ENCODE measurements around the gene TJP3. TPM values are rescaled to one million over a fixed set of nuclear protein-coding genes. Genes with fewer than 3 reads are reported as not detected.

Gene TJP3
- total RNA-seq, 1 donor from 2014 or later, result 2.0 TPM

GRCh38 chr19:3778899-3779723 lies 70.9 kb downstream of the TJP3 start:
- Histone ChIP-seq H3K9ac (ENCODE audit: low read length) (no peak overlapping the region), H4K20me1 (ENCODE audit: insufficient read depth, low read length) (no peaks in the 10 kb centered on the region), H2AFZ (ENCODE audit: low read depth, low read length) (no peak overlapping the region), H3K9me3 (ENCODE audit: insufficient read depth, low read depth, low read length) (peaks cover 22% of the 10 kb centered on the region), H3K27me3 (ENCODE audit: insufficient read depth, low read length) (no peaks in the 10 kb centered on the region), H3K4me1 (ENCODE audit: insufficient read depth, low read length) (no peaks in the 10 kb centered on the region), H3K4me2 (ENCODE audit: low read length) (no peak overlapping the region), H3K79me2 (ENCODE audit: insufficient read depth, low read length) (no peaks in the 10 kb centered on the region), H3K27ac (ENCODE audit: low read depth, low read length) (no peak overlapping the region), H3K4me3 (ENCODE audit: insufficient read depth, low read depth, low read length) (no peak overlapping the region), H3K36me3 (ENCODE audit: insufficient read depth, low read length) (no peaks in the 10 kb centered on the region)
- DNase-seq (ENCODE audit: low read depth) (no peak), FAIRE-seq (no peak)
- H3K9me3 Mint-ChIP-seq (ENCODE audit: unreplicated experiment), result peaks cover 21% of the 10 kb centered on the region
- H3K27me3 Mint-ChIP-seq (ENCODE audit: low read depth, unreplicated experiment), result peaks cover 3% of the 10 kb centered on the region
- TF ChIP-seq EZH2 (IDR thresholded peaks at IDR 0.05; ENCODE audit: insufficient read depth, low read length) (no peak), CTCF (IDR thresholded peaks at IDR 0.05; ENCODE audit: insufficient read depth, low read depth, low read length) (no peak)
- peaks cover 9% of the 10 kb centered on the region for H3K36me3 Mint-ChIP-seq (ENCODE audit: low read depth, unreplicated experiment)
- H3K4me1 Mint-ChIP-seq (ENCODE audit: low read depth, unreplicated experiment), result no peaks in the 10 kb centered on the region
- no peak overlapping the region for H3K27ac Mint-ChIP-seq (ENCODE audit: unreplicated experiment)
- no peak overlapping the region for H3K4me3 Mint-ChIP-seq (ENCODE audit: unreplicated experiment)

DNA sequence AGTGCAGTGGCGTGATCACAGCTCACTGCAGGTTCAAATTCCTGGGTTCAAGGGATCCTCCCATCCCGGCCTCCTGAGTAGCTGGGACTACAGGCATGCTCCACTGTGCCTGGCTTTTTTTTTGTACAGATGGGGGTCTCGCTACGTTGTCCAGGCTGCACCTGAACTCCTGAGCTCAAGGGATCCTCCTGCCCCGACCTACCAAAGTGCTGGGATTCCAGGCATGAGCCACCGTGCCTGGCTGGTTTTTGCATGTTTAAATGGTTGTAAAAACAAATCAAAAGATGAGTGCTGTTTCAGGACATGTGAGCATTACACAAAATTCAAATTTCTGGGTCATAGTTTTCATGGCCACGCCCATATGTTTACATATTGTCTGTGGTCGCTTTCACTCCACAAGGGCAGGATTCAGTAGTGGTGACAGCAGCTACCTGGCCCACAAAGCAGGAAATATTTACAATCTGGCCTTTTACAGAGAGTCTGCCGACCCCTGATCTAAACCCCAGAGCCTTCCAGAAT lies 72.7 kb downstream of the TJP3 start:
- H3K79me2 ChIP-seq (ENCODE audit: insufficient read depth, low read length), result no peaks in the 10 kb centered on the region
- H3K27me3 ChIP-seq (ENCODE audit: insufficient read depth, low read length), result peaks cover 7% of the 10 kb centered on the region
- H2AFZ ChIP-seq (ENCODE audit: low read depth, low read length), result no peak overlapping the region
- no peaks in the 10 kb centered on the region for H3K36me3 ChIP-seq (ENCODE audit: insufficient read depth, low read length)
- FAIRE-seq, result no peak
- DNase-seq (ENCODE audit: low read depth), result no peak
- peaks cover 21% of the 10 kb centered on the region for H3K9me3 Mint-ChIP-seq (ENCODE audit: unreplicated experiment)
- H3K27me3 Mint-ChIP-seq (ENCODE audit: low read depth, unreplicated experiment), result peaks cover 9% of the 10 kb centered on the region
- no peak overlapping the region for H3K27ac Mint-ChIP-seq (ENCODE audit: unreplicated experiment)
- no peaks in the 10 kb centered on the region for H3K4me1 Mint-ChIP-seq (ENCODE audit: low read depth, unreplicated experiment)
- no peaks in the 10 kb centered on the region for H3K4me1 ChIP-seq (ENCODE audit: insufficient read depth, low read length)
- peaks cover 9% of the 10 kb centered on the region for H3K36me3 Mint-ChIP-seq (ENCODE audit: low read depth, unreplicated experiment)
- no peak overlapping the region for H3K9ac ChIP-seq (ENCODE audit: low read length)
- H3K4me2 ChIP-seq (ENCODE audit: low read length), result no peak overlapping the region
- H3K4me3 Mint-ChIP-seq (ENCODE audit: unreplicated experiment), result no peak overlapping the region
- H3K27ac ChIP-seq (ENCODE audit: low read depth, low read length), result no peak overlapping the region
- H3K9me3 ChIP-seq (ENCODE audit: insufficient read depth, low read depth, low read length), result peaks cover 22% of the 10 kb centered on the region
- TF ChIP-seq CTCF (IDR thresholded peaks at IDR 0.05; ENCODE audit: insufficient read depth, low read depth, low read length), result no peak
- no peak for TF ChIP-seq EZH2 (IDR thresholded peaks at IDR 0.05; ENCODE audit: insufficient read depth, low read length)
- H3K4me3 ChIP-seq (ENCODE audit: insufficient read depth, low read depth, low read length), result no peak overlapping the region
- no peaks in the 10 kb centered on the region for H4K20me1 ChIP-seq (ENCODE audit: insufficient read depth, low read length)

- Histone ChIP-seq H2AFZ (ENCODE audit: low read depth, low read length) (no peak overlapping the region), H4K20me1 (ENCODE audit: insufficient read depth, low read length) (no peaks in the 10 kb centered on the region), H3K9me3 (ENCODE audit: insufficient read depth, low read depth, low read length) (peaks cover 22% of the 10 kb centered on the region), H3K4me2 (ENCODE audit: low read length) (no peak overlapping the region), H3K36me3 (ENCODE audit: insufficient read depth, low read length) (no peaks in the 10 kb centered on the region), H3K9ac (ENCODE audit: low read length) (no peak overlapping the region), H3K4me3 (ENCODE audit: insufficient read depth, low read depth, low read length) (no peak overlapping the region), H3K4me1 (ENCODE audit: insufficient read depth, low read length) (no peaks in the 10 kb centered on the region), H3K27ac (ENCODE audit: low read depth, low read length) (no peak overlapping the region), H3K79me2 (ENCODE audit: insufficient read depth, low read length) (no peaks in the 10 kb centered on the region), H3K27me3 (ENCODE audit: insufficient read depth, low read length) (peaks cover 7% of the 10 kb centered on the region)
- Mint-ChIP-seq H3K4me3 (ENCODE audit: unreplicated experiment) (no peak overlapping the region), H3K27me3 (ENCODE audit: low read depth, unreplicated experiment) (peaks cover 9% of the 10 kb centered on the region), H3K9me3 (ENCODE audit: unreplicated experiment) (peaks cover 21% of the 10 kb centered on the region), H3K36me3 (ENCODE audit: low read depth, unreplicated experiment) (peaks cover 9% of the 10 kb centered on the region), H3K27ac (ENCODE audit: unreplicated experiment) (no peak overlapping the region), H3K4me1 (ENCODE audit: low read depth, unreplicated experiment) (no peaks in the 10 kb centered on the region)
- DNase-seq (ENCODE audit: low read depth), result no peak
- FAIRE-seq, result no peak
- no peak for TF ChIP-seq CTCF (IDR thresholded peaks at IDR 0.05; ENCODE audit: insufficient read depth, low read depth, low read length)
- no peak for TF ChIP-seq EZH2 (IDR thresholded peaks at IDR 0.05; ENCODE audit: insufficient read depth, low read length)
These were observed 73.4 kb downstream of the TJP3 start for GRCh38 chr19:3781603-3782002.

Data from astrocyte (in vitro differentiated cells and primary cell).